Right forelimb (tissue), 1 donor: ENCODE data around the gene RREB1.
"Not testable (repeated sequence)": the region's sequence is repeated elsewhere in the genome, so short reads cannot be mapped to it uniquely, and the experiment has no call there.

Experiments used
- DNase-seq: peaks from one replicate; pipeline ENCODE4 v3.0.0-alpha.2; 2018

RREB1 gene

DNA sequence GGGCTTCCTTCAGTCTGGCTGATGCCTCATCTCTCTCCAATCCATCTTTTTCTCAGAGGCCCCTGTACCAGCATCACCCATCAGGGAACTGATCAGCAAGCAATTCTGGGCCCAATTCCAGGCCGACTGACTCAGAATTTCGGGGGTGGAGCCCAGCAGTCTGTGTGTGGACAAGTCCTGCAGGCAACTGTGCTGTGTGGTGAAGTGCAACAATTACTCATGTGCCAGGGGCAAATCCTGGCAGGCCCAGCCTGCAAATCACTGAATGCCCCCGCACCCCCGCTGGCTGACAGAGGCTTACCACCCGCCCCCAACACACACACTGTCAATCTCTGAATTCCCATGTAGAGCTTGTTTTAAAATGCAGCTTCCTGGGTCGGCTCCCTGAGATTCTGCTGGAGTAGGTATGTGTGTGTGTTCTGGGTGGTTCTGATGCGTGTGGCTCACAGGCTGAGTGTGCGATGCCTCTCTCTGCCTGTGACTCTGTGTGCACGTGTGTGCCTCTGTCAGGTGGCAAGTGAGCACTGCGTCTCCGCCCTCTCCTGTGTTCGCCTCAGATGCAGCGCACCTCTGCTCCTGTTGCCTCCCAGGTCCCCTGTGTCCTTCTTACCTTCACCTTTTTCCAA is 159.8 kb downstream of the RREB1 start:
- DNase-seq, result no peak

DNA sequence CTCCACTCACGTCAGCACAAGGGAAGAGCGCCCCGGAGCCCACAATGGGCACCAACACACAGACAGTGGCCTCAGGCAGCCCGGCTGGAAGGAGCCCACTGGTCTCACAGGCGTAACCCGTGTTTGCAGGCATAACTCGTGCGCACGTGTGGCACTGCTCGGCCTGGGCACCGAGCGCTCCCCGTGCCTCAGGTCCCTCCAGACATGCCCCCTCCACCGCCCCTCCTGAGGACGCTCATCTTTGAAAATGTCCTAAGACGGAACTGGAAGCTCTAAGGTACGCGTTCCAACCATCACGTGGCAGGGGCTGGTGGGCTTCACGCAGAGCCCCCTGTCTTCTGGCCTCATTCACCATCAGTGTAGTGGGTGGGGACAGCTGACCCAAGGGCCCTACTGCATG is 160.6 kb downstream of the RREB1 start:
- DNase-seq, result no peak

DNA sequence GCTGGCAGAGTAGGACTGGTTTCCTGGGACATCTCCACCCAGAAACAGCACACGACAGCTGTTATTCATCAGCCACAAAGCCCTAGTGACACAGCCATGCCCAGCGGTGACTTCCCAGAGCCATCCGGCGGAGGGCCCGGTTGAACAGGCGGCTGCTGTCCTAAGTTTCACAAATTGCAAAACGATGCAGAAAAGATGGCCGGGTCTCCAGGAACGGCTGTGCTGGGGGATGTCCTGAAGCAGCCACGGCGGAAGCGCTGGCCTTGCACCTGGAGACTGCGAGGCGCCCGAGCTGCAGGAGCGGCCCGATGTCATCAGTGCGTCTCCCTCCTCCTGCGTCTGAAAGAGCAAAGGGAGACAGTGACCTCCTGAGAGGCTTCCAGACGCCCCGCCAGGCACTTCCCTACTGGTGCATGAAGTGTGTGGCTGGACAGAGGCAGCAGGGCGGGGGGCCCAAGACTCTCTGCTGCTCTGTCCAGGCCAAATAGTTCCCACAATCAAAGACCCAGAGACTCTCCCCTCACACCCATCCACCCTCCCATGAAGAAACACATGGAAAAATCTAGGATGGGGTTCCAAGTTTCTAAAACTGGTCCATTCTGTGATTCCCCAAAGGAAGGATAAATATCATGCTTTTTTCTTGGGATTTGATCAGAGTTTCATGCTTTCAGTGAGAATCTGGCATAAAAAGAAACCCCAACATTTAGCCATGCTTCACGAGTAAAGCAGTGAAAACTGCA is 161.2 kb downstream of the RREB1 start:
- no peak for DNase-seq

DNA sequence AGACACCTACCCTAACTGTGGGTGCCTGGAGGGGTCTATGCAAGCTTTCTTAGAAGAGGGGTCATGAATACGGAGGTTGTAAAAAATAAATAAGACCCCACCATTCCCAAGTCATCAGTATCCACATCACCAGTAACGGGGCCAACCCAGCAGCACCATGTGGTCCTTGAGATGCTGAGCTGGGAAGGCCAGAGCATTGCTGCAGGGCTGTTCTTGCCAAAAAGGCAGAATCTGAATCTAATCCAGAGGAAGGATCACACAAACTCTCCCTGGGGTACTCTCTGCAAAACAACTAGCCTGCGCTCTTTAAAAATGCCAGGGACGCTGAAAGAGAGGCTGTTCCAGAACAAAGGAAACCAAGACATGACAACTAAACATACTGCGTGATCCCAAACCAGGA is 162.1 kb downstream of the RREB1 start:
- DNase-seq, result no peak

DNA sequence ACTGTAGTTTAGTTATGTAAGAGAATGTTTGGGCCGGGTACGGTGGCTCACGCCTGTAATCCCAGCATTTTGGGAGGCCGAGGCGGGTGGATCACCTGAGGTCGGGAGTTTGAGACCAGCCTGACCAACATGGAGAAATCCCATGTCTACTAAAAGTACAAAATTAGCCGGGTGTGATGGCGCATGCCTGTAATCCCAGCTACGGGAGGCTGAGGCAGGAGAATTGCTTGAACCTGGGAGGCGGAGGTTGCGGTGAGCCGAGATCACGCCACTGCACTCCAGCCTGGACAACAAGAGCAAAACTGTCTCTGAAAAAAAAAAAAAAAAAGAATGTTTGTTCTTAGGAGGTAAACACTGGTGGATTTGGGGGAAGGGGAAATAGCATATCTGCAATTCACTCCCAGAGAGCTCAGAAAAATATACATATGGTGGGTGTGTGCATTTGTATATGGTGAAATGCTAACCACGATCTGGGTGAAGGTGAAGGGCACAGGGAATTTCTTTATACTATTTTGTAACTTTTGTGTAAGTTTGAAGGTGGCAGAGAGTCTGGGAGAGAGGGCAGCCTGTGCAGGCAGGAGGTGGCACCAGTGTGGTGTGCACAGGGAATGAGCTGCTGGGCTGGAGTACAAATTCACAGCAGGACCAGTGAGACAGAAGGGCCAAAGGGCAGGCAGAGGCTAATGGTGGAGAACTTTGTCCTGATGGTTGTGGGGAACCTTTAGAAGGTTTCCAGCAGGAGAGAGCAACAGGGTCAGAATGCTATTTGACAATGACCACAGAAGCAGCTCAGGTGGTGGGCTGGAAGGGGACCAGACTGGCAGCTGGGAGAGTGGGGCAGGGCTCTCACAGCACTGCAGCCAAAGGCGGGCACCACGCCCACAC is 162.8 kb downstream of the RREB1 start:
- no peak for DNase-seq

DNA sequence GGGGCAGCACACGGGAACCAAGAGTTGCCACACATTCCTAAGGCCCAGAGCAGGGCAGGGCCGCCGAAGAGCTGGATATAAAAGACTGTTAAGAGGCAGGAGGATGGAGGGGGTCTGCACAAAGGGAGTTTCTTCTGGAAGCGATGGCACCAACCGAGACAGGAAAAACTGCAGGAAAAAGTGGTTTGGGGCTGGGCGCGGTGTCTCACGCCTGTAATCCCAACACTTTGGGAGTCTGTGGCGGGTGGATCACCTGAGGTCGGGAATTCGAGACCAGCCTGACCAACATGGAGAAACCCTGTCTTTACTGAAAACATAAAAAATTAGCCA is 163.4 kb downstream of the RREB1 start:
- no peak for DNase-seq

DNA sequence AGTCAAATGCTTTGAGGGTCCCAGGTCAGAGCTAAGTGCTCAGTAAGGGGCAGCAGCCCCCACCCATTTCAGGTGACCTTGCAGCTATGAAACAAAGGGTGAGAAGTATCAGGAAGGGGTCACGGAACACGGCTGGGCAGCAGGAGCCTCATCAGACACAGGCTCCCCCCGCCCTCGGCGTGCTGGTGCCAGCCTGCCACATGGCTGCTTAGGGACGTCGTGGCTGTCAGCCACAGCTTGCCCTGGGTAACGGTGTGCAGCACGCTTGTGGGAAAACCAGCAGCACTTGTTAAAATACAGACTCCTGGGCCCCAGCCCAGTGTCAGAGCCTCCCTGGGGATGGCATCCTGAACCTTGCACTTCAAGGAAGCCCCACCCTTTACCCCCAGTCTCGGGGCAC is 165.9 kb downstream of the RREB1 start:
- DNase-seq, result no peak

DNA sequence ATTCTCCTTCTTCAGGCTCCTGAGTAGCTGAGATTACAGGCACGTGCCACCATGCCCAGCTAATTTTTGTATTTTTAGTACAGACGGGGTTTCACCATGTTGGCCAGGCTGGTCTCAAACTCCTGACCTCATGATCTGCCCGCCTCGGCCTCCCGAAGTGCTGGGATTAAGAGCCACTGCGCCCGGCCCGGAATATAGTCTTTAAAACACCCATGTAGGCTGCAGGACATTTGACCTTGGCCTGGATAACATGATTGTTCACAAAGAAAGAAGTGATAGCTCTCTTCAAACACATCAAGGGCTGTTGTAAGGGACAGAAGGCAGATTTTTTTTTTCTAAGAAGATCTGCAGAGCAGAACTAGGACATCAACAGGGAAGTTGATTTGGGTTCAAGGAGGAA is 166.8 kb downstream of the RREB1 start:
- DNase-seq, result not testable (repeated sequence)

DNA sequence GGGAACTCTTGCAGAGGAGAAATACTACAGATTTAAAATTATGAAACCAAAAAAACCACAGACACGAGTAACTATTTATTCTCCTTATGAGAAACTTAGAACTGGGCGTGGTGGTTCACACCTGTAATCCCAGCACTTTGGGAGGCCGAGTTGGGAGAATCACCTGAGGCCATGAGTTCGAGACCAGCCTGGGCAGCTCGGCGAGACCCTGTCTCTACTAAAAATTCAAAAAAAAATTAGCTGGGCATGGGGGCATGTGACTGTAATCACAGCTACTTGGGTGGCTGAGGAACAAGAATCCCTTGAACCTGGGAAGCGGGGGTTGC is 168.4 kb downstream of the RREB1 start:
- DNase-seq, result no peak

DNA sequence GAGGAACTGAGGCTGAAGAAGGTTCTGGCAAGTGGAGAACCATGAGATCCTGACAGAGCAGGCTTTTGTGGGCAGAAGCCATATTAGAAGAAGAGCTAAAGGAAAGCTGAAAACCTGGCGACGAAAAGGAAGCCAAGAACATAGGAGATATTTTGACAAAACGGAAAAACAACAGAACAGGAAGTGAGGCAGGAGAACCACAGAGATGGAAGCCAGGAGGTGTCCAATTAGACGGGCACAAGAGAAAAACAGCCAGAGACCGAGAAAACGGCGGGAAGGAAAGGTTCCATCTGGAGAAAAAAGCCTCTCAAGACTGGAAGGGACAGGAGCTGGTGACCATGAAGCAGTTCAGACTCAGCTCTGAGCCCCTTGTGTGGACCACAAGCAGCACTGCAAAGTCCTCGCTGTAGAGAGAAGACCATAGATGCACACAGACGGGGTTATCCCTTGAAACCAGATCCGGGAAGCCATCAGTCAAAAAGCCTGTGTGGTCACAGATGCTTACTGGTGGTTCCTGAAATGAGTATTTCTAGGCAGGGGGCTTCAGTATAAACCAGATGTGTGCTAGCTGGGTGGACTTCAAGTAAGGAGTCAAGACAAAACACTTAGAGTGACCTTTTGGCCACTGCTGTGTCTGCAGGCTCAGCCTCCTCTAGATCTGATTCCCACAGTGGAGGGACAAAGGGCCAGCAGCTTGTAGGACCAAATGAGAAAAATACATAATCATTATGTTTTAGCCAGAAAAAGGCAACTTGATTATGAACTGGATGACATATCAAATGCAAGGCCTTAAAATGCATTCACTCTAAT is 174.5 kb downstream of the RREB1 start:
- no peak for DNase-seq

DNA sequence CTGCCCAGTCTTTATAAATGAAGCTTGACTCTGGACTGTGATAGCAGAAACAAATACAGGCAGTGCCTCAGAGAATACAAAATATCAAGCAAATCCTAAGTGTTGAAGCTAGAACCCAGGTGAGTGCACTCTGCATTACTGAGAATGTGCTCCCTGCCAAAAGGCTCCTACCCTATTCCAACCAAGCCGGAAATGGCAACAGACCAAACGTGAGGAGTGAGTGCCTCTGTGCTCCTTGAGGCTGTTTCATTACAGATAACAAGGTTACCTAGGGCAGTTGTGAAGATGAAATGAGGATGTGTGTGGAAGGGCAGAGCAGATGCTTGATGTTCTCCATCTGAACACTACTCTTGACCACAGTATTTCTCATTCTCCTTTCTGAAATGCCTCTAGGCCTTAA is 175.9 kb downstream of the RREB1 start:
- no peak for DNase-seq

DNA sequence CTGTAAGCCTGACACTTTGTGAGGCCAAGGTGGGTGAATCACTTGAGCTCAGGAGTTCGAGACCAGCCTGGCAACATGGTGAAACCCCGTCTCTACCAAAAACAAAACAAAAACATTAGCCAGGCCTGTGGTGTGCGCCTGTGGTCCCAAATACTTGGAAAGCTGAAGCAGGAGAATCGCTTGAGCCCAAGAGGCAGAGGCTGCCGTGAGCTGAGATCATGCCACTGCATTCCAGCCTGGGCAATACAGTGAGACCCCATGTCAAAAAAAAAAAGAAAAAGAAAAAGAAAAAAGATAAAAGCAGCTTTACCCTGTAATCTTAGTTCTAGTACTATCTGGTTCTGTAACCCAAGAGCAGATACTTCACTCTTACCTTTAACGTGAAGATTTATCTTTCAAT is 177.7 kb downstream of the RREB1 start:
- no peak for DNase-seq

DNA sequence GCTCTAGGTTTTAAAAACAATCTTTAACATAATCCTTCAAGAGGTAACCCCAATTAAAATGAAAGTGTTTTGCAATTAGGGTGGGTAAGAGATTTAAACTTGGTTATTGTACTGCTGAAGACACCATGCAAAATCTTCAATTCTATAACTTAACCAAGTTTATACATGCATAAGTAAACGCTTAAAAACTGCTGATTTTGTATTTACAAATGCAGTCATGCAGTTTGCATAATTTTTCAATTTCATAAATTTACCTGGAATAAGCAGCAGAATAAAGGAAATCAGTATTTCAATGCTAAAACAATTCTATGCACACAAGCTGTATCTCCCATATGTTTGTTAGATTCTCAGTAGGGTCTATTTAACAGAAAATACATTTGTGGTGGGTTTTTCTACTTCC is 182.3 kb downstream of the RREB1 start:
- DNase-seq, result no peak

DNA sequence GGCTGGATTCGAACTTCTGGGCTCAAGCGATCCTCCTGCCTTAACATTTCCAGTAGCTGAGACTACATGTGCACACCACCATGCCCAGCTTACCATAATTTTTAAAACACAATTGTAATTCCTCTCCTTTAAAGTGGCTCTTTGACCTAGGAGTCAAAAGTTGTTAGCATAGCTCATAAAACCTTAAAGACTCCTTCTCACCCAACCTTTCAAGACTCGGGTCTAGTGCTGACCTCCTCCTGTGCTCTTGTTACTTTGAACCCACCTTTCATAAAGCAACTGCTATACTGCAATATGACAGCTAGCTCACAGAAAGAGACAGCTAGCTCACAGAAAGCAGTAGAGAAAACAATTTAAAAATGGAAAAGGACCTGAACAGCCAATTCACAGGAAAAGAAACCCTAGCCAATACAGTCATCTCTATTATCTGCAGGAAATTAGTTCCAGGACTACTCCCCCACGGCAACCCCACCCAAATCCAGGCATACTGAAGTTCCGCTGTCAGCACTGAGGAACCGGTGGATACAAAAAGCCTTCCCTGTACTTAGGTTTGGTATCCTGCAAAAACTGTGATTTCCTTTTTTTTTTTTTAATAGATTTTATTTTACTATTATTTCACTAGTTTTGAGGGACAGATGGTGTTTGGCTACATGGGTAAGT is 185.0 kb downstream of the RREB1 start:
- no peak for DNase-seq

DNA sequence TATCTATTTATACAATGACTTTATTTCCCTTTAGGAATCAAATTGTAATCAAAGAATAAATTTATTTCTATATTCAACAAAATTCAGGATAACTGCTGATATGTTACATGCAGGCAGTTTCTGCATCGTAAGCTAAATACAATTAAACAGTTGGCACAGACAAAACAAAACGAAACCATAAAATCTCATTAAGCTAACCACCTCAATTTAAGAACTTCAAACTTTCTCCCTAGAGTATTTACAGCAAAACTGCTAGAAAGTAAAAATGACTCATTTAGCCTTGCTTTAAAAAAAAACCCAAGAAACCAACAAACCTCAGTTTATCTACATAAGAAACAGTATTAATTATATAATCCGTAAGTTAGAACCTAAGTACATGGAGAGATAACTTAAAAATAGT is 188.2 kb downstream of the RREB1 start:
- DNase-seq, result no peak

DNA sequence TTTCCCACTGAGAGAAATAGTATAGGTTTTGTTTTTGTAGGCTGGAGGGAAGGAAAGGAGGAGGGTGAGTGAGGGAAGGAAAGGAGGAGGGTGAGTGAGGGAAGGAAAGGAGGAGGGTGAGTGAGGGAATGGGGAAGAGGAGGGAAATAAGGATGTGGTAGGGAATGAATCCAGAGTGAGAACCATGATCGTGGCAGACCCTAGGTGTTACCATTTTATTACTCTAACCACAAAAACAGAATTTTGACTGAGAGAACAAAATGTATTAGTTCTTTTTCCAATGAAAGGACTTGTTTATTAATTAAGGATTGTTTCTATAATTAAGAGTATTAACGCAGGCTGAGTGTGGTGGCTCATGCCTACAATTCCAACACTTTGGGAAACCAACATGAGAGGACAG is 188.8 kb downstream of the RREB1 start:
- DNase-seq, result no peak

DNA sequence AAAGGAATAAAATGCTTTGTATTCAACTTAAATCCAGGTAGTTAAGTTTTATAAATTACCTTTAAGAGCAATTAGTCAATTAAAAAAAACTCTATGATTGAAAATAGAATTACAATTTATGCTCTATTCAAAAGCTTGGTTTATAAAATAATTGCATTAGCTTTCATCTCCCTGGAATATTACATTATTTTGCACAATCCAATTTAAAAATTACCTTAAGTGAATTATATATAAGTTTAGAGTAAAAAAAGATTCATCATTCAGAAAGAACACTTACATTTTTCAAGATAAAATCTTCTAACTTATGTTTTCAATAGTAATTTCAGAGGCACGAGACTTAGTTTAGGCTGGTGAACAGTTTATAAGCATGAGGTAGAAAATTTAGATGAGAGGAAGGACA is 190.4 kb downstream of the RREB1 start:
- no peak for DNase-seq

DNA sequence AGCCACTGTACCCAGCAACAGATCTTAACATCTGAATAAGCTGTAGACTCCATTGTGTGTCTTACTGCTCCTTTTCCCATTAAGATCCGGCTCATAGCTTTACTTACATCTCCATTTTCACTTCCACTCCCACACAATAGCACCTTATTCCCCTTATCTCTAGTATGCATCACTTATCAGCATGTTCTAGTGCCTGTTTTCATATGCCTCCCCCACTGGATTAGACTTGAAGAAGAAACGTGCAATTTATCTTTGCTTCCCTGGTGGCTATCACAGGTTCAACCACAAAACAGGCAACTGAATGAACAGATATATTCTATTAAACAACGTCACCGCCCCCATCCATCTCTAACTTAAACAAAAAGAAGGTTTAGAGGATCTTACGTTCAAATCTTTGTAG is 193.2 kb downstream of the RREB1 start:
- no peak for DNase-seq
